ENCODE results near the gene SAMD11.
"Not testable (repeated sequence)": the region's sequence is repeated elsewhere in the genome, so short reads cannot be mapped to it uniquely, and the experiment has no call there.

SAMD11 gene

GRCh38 chr1:923131-923990 is at the start of gene SAMD11:
Gene SAMD11, plus strand, starts transcription at chr1:923923. Its CDS starts 509 bp downstream, at chr1:924432.
- peak; percentile 50 for DNase-seq (ENCODE audit: low read depth)

- not testable (repeated sequence) for DNase-seq (ENCODE audit: low read depth)
These were observed 47.1 kb upstream of the SAMD11 start for GRCh38 chr1:876428-877208.

- DNase-seq (ENCODE audit: low read depth): not testable (repeated sequence)
These were observed 46.3 kb upstream of the SAMD11 start for GRCh38 chr1:877209-877986.

GRCh38 chr1:880511-880910 is 43.2 kb upstream of the SAMD11 start:
- DNase-seq (ENCODE audit: low read depth): not testable (repeated sequence)

DNA sequence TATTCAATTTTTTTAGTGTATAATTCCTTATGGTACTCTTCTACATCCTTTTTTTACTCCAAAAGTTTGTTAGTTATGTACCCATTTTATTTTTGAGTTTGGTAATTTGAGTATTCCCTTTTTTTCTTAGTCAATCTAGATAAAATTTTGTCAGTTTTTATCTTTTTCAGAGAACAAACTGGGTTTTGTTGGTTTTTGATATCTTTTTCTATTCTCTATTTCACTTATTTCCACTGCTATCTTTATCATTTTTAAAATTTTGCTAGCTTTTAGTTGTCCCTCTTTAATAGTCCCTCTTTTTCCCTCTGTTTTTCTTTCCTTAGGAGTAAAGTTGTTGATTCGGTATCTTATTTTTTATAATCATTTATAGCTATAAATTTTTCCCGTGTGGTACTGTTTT is 42.8 kb upstream of the SAMD11 start:
- not testable (repeated sequence) for DNase-seq (ENCODE audit: low read depth)

- no peak for DNase-seq (ENCODE audit: low read depth)
These were observed 37.4 kb upstream of the SAMD11 start for GRCh38 chr1:886311-886710.

GRCh38 chr1:886760-887159 is 37.0 kb upstream of the SAMD11 start:
- no peak for DNase-seq (ENCODE audit: low read depth)

- DNase-seq (ENCODE audit: low read depth): no peak
These were observed 35.4 kb upstream of the SAMD11 start for GRCh38 chr1:888297-888696.

GRCh38 chr1:889774-890173 is 33.9 kb upstream of the SAMD11 start:
- not testable (repeated sequence) for DNase-seq (ENCODE audit: low read depth)

DNA sequence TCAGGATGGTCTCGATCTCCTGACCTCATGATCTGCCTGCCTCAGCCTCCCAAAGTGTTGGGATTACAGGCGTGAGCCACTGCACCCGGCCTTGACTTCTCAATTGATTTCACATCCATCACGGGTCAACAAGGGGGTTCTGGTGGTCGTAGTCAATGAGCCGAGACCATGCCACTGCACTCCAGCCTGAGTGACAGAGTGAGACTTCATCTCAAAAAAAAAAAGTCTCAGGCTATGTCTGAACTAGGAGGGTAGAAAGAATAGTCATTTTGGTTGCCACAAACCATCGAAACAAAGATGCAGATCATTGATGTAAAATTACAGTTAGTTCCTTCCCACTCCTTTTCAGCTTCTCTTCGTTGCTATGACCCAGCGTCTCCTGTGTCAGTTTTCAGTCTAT is 33.5 kb upstream of the SAMD11 start:
- not testable (repeated sequence) for DNase-seq (ENCODE audit: low read depth)

- no peak for DNase-seq (ENCODE audit: low read depth)
These were observed 33.1 kb upstream of the SAMD11 start for GRCh38 chr1:890661-891060.

- no peak for DNase-seq (ENCODE audit: low read depth)
These were observed 26.5 kb upstream of the SAMD11 start for GRCh38 chr1:897226-897625.

DNA sequence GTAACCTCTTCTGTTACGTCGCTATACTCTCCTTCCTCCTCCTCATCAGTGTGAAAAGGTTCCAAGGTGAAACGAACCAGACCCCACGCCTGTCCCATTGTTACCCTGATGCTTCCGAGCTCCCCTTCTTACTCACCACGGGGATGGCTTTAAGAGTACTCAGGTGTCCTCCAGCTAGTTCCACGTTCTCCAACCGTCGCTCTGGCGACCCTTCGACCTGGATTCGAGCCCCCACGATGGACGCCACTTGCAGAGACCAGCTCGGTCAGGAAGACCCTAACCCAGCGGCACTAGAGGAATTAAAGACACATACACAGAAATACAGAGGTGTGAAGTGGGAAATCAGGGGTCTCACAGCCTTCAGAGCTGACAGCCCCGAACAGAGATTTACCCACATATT is 25.8 kb upstream of the SAMD11 start:
- not testable (repeated sequence) for DNase-seq (ENCODE audit: low read depth)

DNA sequence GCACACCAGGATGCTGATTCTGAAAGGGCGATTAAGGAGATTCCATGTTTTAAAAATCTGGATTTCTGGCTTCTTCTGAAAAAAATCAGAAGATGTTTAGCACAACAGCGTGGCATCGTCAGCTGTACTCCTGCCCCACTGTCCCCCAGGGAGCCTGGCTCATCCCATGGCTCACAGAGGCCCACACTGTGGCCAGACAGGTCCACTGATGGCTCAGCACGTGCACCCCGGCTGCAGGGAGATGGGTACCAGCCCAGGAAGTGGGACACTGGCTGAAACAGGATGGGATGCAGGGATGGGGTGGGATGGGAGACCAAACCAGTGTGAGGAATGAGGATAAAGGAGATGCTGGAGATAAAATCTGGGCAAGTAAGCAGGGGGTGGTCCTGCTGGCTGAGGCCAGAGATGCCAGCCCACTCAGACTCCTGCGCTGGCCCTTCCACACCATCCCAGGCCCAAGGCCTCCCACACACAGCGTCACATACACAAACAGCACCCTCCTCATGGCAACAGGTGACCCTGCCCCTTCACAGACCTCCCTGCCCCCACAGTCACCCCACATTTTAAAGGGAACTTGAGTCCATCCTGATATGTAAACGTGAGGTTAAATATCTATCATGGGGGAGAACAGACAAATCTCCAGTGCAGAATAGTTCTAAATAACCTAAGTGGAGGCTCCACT is 23.9 kb upstream of the SAMD11 start:
- DNase-seq (ENCODE audit: low read depth): no peak

GRCh38 chr1:901108-901859 is 22.4 kb upstream of the SAMD11 start:
- no peak for DNase-seq (ENCODE audit: low read depth)

GRCh38 chr1:902802-903201 is 20.9 kb upstream of the SAMD11 start:
- no peak for DNase-seq (ENCODE audit: low read depth)

DNA sequence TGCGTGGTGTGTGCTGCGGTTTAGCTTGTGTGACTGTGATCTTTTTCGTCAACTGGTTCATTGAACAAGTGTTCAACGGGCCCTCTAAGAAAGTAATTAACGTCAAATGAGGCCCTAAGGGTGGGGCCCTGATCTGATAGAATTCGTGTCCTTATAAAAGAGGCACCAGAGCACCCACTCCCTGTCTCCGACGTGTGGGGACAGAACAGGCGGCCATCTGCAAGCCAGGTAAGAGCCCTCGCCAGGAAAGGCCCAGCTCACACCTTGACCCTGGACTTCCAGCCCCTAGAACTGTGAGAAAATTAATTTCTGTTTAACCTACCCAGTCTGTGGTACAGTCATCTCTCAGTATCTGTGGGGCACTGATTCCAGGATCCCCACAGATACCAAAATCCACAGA is 20.4 kb upstream of the SAMD11 start:
- DNase-seq (ENCODE audit: low read depth): no peak

DNA sequence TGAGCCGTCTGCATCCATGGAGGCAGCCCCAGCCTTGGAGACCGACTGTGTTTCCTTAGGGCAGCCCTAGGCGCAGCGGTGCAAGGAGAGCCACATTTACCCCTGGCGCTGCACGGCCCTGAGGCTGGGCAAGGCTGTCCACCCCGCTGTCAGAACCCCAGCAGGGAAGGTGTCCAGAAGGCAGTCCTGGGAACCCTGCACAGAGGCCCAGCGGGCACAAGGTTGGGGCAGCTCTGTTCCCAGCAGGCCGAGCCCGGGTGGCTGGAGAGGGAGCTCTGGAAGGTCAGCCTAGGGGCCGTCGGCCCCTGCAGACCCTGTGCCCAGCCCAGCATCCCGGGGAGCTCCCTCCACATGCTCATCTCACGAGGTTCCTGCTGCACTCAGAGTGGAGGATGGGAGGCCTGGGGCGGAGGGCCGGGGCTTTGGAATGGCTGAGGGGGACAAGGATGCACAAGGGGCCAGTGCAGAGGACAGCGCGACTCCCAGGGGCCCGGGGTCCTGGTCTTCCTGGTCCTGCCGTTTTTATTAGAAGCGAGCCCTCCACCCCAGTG is 19.9 kb upstream of the SAMD11 start:
- DNase-seq (ENCODE audit: low read depth): no peak

DNA sequence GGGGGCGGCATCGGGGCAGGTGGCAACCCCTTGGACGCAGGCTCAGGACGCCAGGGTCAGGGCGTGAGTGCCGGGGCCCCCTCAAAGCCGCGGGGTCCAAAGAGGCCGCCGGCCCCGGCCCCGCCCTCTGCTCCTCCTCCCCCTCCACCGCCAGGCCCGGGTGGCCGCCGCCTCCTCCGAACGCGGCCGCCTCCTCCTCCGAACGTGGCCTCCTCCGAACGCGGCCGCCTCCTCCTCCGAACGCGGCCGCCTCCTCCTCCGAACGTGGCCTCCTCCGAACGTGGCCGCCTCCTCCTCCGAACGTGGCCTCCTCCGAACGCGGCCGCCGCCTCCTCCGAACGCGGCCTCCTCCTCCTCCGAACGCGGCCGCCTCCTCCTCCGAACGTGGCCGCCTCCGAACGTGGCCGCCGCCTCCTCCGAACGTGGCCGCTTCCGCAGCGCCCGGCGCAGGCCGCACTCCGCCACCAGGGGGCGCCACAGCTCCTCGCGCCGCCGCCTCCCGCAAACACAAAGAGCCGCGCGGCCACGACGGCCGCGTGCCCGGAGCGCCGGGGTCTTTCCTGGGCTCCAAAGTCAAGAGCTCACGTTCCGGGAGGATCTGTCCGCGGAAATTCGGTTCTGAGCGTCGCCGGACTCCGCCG is 19.3 kb upstream of the SAMD11 start:
- peak; percentile 78 for DNase-seq (ENCODE audit: low read depth)

GRCh38 chr1:905071-905749 is 18.5 kb upstream of the SAMD11 start:
- no peak for DNase-seq (ENCODE audit: low read depth)

All from activated T-helper 1 cell treated with Interleukin-2 at 50 U/mL for 16 hours (primary cell).